NB4 (cell line): ENCODE measurements around the gene SPTBN4.

Source experiments
- DNase-seq: peaks from one replicate; pipeline ENCODE4 v3.0.0; 2010; ENCODE audit warnings: low read depth
- H3K4me3 ChIP-seq: one replicate; pipeline ENCODE4 v1.5.1; 2011; ENCODE audit warnings: mild to moderate bottlenecking, low read depth, low read length, moderate library complexity
- MYC ChIP-seq: IDR thresholded peaks from 2 replicates; pipeline ENCODE4 v1.6.1; 2011; ENCODE audit warnings: low read depth, low read length
- POLR2A ChIP-seq: IDR thresholded peaks from 2 replicates; pipeline ENCODE4 v1.6.1; 2011; ENCODE audit warnings: mild to moderate bottlenecking; ENCODE audit not compliant: insufficient read length; ENCODE audit errors: extremely low read depth
- TF ChIP-seq, protein P1 (sequence below): IDR thresholded peaks from one replicate; pipeline ENCODE4 v1.5.1; 2012; ENCODE audit warnings: low read depth, low read length
- TF ChIP-seq, protein P2 (sequence below): IDR thresholded peaks from 2 replicates; pipeline ENCODE4 v1.6.1; 2011; ENCODE audit warnings: low read depth, low read length

SPTBN4 gene

DNA sequence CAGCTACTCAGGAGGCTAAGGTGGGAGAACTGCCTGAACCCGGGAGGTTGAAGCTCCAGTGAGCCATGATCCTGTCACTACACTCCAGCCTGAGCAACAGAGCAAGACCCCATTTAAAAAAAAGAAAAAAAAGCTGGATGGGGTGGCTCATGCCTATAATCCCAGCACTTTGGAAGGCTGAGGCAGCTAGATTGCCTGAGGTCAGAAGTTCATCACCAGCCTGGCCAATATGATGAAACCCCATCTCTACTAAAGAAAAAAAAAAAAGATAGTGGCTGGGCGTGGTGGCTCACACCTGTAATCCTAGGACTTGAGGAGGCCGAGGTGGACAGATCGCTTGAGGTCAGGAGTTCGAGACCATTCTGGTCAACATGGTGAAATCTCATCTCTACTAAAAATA, 149.4 kb downstream of the SPTBN4 start:
- no peak for DNase-seq
- no peak overlapping the region for H3K4me3 ChIP-seq
- TF ChIP-seq POLR2A, result no peak
- TF ChIP-seq, protein P1, sequence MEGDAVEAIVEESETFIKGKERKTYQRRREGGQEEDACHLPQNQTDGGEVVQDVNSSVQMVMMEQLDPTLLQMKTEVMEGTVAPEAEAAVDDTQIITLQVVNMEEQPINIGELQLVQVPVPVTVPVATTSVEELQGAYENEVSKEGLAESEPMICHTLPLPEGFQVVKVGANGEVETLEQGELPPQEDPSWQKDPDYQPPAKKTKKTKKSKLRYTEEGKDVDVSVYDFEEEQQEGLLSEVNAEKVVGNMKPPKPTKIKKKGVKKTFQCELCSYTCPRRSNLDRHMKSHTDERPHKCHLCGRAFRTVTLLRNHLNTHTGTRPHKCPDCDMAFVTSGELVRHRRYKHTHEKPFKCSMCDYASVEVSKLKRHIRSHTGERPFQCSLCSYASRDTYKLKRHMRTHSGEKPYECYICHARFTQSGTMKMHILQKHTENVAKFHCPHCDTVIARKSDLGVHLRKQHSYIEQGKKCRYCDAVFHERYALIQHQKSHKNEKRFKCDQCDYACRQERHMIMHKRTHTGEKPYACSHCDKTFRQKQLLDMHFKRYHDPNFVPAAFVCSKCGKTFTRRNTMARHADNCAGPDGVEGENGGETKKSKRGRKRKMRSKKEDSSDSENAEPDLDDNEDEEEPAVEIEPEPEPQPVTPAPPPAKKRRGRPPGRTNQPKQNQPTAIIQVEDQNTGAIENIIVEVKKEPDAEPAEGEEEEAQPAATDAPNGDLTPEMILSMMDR, result no peak

DNA sequence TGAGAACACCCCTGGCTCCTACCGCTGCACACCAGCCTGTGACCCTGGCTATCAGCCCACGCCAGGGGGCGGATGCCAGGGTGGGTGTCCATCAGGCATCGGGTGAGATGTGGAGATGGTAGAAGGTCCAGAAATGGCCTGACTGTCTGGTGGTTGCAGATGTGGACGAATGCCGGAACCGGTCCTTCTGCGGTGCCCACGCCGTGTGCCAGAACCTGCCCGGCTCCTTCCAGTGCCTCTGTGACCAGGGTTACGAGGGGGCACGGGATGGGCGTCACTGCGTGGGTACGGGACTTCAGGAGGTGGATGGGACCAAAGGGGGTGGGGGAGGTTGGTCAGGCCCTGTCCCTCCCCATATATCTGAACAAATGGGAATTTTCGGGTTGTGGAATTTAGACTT, 150.1 kb downstream of the SPTBN4 start:
- no peak overlapping the region for H3K4me3 ChIP-seq
- TF ChIP-seq, protein P2, sequence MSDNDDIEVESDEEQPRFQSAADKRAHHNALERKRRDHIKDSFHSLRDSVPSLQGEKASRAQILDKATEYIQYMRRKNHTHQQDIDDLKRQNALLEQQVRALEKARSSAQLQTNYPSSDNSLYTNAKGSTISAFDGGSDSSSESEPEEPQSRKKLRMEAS, result no peak
- TF ChIP-seq POLR2A (no peak), MYC (no peak)
- TF ChIP-seq, protein P1, result no peak
- no peak for DNase-seq

DNA sequence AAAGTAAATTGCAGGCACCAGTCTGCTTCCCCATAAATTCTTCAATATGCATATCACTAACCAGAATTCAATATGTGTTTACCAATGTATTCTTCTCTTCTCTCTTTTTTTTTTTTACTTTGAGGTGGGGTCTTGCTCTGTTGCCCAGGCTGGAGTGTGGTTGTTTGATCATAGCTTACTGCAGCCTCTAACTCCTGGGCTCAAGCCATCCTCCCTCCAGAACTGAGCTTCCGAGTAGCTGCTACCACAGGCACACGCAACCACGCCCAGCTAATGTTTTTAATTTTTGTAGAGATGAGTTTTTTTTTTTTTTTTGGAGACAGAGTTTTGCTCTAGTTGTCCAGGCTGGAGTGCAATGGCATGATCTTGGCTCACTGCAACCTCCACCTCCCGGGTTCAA, 151.2 kb downstream of the SPTBN4 start:
- no peak for DNase-seq
- no peak overlapping the region for H3K4me3 ChIP-seq
- TF ChIP-seq, protein P1, result no peak
- TF ChIP-seq, protein P2, result no peak
- TF ChIP-seq MYC, result no peak

DNA sequence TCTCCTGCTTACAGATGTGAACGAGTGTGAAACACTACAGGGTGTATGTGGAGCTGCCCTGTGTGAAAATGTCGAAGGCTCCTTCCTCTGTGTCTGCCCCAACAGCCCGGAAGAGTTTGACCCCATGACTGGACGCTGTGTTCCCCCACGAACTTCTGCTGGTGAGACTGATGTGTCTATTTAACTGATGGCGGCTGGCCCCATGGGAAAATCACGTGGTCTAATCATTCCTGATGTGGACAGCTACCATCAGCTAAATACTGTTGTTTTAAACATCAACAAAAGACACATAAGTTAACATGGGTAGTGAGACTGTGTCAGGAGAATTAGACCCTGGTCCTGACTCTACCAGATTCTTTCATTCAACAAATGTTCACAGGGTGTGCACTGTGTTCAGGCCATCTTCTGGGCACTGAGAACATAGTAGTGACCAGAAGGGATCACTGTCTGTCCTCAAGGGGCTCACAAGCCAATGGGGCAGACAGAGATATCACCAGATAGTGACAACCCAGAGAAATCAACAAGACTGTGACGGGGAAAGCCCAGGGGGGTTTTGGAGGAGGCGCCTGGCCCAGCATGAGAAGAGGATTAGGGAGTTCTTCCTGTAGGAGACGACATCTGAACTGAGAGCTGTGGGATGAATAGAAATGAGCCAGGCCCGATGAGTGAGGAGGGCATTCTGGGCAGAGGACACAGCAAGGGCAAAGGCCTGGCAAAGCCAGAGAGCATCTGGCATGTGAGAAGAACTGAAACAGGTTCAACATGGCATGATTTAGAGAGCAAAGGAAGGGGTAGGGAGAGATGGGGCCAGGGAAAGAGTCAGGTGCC, 152.7 kb downstream of the SPTBN4 start:
- DNase-seq, result no peak
- TF ChIP-seq, protein P2, result no peak
- TF ChIP-seq POLR2A (no peak), MYC (no peak)
- TF ChIP-seq, protein P1, result no peak
- H3K4me3 ChIP-seq, result no peak overlapping the region

DNA sequence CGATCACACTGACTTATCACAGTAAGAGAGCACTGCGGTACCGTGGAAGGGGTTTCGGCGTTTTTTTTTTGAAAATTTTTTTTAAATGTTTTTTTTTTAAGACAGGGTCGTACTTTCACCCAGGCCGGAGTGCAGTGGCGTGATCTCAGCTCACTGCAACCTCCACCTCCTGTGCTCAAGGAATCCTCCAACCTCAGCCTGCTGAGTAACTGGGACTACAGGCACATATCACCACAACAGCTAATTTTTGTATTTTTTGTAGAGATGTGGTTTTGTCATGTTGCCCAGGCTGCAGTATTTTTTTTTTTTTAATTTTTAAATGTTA, 153.3 kb downstream of the SPTBN4 start:
- no peak for DNase-seq
- TF ChIP-seq, protein P2, result no peak
- no peak overlapping the region for H3K4me3 ChIP-seq

DNA sequence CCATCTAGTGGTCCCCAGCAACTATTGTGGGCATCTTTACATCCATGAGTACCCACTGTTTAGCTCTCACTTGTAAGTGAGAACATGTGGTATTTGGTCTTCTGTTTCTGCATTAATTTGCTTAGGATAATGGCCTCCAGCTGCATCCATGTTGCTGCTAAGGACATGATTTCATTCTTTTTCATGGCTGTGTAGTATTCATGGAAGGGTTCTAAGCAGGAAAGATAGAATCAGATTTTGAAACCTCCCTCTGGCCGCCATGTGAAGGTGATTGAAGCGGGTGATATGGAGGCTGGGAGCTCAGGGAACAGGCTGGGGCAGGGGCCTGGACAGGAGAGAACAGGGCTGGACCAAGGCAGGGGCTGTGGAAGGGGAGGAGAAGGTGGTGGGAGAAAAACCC, 154.5 kb downstream of the SPTBN4 start:
- TF ChIP-seq MYC (no peak), POLR2A (no peak)
- TF ChIP-seq, protein P1, result no peak
- TF ChIP-seq, protein P2, result no peak
- DNase-seq, result no peak
- H3K4me3 ChIP-seq, result no peak overlapping the region
